GM18873 (cell line): ENCODE measurements around the gene LRRC45.

Source experiments
- ATAC-seq: cut with Tn5 transposase; IDR thresholded peaks from one replicate; pipeline ENCODE4 v1.9.1; 2021; ENCODE audit warnings: mild to moderate bottlenecking, moderate library complexity, moderate number of reproducible peaks; ENCODE audit not compliant: unreplicated experiment, low FRiP score

LRRC45 gene

GRCh38 chr17:82060614-82061013, 37.5 kb downstream of the LRRC45 start:
- no peak for ATAC-seq

GRCh38 chr17:82061047-82061925, 38.2 kb downstream of the LRRC45 start:
- ATAC-seq, result no peak

- ATAC-seq, result no peak
Observed at GRCh38 chr17:82062076-82062983, 39.2 kb downstream of the LRRC45 start.

- ATAC-seq, result no peak
Observed at GRCh38 chr17:82062984-82063368, 39.9 kb downstream of the LRRC45 start.

- ATAC-seq, result no peak
Observed at GRCh38 chr17:82063424-82064415, 40.6 kb downstream of the LRRC45 start.

- no peak for ATAC-seq
Observed at GRCh38 chr17:82064433-82065192, 41.5 kb downstream of the LRRC45 start.

GRCh38 chr17:82065193-82065637, 42.1 kb downstream of the LRRC45 start:
- ATAC-seq, result no peak

- no peak for ATAC-seq
Observed at GRCh38 chr17:82065638-82066303, 42.7 kb downstream of the LRRC45 start, which contains the start of gene DUS1L. TSS of gene DUS1L (minus strand) at chr17:82065804. CDS start at chr17:82065059, 745 bp downstream.

GRCh38 chr17:82070611-82071010, 47.5 kb downstream of the LRRC45 start:
- no peak for ATAC-seq

- ATAC-seq, result no peak
Observed at GRCh38 chr17:82072827-82073226, 49.7 kb downstream of the LRRC45 start.

GRCh38 chr17:82073446-82073845, 50.3 kb downstream of the LRRC45 start:
- no peak for ATAC-seq

- ATAC-seq, result no peak
Observed at GRCh38 chr17:82076018-82076784, 53.1 kb downstream of the LRRC45 start.

- no peak for ATAC-seq
Observed at GRCh38 chr17:82076785-82077591, 53.9 kb downstream of the LRRC45 start.

- no peak for ATAC-seq
Observed at GRCh38 chr17:82077617-82078358, 54.7 kb downstream of the LRRC45 start.

GRCh38 chr17:82078433-82078832, 55.3 kb downstream of the LRRC45 start:
- ATAC-seq, result no peak

GRCh38 chr17:82079001-82079677, 56.0 kb downstream of the LRRC45 start:
- ATAC-seq, result no peak
